Activated CD8-positive, alpha-beta memory T cell treated with anti-CD3 and anti-CD28 coated beads, Interleukin-2, amount 50 U/mL, for 4 hours (primary cell): ENCODE data around the gene PDE4B.
A peak's percentile ranks its signal among the peaks of the same experiment; 100 is the strongest.

Experiments used
- DNase-seq: peaks from one replicate; pipeline ENCODE4 v3.0.0-alpha.2; 2020

Gene PDE4B

GRCh38 chr1:66143651-66144050 lies 351.0 kb downstream of the PDE4B start:
- DNase-seq: no peak

- DNase-seq: no peak
These were observed 354.6 kb downstream of the PDE4B start for GRCh38 chr1:66147226-66147835.

DNA sequence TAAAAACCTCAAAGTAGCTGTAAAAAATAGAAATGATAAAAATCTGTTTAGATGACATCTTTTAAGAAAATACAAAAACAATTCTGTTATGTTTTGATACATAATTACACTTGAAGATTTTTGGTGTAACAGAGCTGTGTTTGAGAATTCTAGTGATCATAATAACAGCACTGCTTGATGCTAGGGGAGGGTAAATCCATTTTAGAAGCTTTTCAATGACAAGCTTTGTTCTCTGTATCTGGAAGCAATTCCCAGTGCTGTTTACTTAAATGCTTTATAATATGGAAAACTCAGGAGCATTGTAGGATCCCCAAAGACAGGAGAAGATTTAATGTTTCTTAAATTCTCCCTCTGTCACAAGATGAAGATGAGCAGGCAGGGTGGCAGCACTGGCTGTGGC lies 359.3 kb downstream of the PDE4B start:
- DNase-seq: no peak

DNA sequence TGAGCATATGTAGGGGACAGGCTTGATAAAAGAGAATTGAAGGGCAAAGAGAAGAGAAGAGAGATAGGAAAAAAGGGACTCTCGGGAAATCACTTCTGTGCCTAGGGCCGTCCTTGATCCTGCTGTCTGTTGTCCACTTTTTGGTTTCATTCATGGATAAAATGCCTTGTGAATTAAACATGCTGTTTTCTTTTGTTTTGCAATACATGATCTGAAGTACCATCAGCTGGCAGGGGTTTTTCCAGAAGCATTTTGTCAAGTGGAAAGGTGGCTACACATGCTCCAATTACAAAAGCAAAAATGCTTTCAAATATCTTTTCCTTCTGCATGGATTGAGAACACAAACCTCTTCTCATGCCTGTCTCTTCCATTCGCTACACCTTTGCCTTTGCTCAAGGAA lies 361.7 kb downstream of the PDE4B start:
- no peak for DNase-seq

DNA sequence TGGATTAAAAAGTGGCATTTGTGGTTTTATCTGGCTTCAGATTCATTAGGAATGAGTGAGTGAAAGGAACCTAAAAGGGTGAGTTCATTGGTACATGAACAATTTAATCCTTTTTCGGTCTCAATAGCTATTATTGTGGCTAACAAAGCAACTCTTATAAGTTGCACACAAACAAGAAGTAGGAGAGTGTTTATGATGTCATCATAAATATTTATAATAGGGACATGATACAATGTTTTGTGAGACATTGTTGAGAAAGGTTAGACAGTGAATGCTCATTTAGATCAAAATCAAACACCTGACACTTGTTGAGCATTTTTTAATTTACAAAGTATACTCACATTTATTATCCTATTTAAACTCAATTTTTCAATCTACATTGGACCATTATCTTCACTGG lies 363.4 kb downstream of the PDE4B start:
- no peak for DNase-seq

- no peak for DNase-seq
These were observed 367.1 kb downstream of the PDE4B start for GRCh38 chr1:66159800-66160199.

DNA sequence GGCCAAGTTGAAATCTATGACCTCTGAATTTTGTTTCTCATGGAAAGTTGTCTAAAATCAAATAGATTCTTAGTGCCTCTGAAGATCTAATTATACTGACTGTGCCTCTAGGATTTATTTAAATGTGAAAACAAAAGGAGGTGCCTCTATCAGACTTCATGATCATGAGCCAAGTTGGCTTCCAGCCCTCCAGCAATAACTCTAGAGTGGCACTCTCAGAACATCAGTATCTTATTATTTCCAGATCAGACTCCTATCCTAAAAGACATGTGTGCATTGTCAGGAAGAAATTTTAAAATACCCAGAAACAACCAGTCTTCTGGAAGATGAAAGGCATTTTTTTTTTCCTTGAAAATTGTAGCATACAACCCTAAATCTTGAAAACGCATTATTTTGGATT lies 368.0 kb downstream of the PDE4B start:
- no peak for DNase-seq

DNA sequence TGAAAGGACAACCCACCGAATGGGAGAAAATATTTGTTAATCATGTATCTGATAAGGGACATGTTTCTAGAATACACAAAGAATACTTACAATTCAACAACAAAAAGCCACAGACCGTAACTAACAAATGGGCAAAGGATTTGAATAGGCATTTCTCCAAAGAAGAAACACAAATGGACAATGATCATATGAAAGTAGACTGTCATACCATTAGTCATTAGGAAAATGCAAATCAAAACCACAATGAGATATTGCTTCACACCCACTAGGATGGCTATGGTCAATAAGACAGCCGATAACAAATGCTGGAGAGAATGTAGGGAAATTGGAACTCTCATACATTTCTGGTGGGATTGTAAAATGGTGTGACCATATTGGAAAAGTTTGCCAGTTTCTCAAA lies 374.1 kb downstream of the PDE4B start:
- no peak for DNase-seq

- DNase-seq: no peak
These were observed 374.6 kb downstream of the PDE4B start for GRCh38 chr1:66167267-66167666.

GRCh38 chr1:66168467-66168887 lies 375.8 kb downstream of the PDE4B start:
- DNase-seq: no peak

- no peak for DNase-seq
These were observed 376.4 kb downstream of the PDE4B start for GRCh38 chr1:66168948-66169671.

DNA sequence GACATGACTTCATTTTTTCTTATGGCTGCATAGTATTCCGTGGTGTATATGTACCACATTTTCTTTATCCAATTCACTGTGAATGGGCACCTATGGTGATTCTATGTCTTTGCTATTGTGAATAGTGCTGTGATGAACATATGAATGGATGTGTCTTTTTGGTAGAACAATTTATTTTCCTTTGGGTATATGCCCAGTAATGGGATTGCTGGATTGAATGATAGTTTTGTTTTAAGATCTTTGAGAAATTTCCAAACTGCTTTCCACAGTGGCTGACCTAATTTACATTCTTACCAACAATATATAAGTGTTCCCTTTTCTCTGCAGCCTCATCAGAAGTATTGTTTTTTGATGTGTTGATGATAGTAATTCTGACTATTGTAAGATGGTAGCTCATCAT lies 379.6 kb downstream of the PDE4B start:
- DNase-seq: no peak

- DNase-seq: no peak
These were observed 382.4 kb downstream of the PDE4B start for GRCh38 chr1:66175098-66175497.

- DNase-seq: no peak
These were observed 382.9 kb downstream of the PDE4B start for GRCh38 chr1:66175581-66175980.

GRCh38 chr1:66176012-66176715 lies 383.5 kb downstream of the PDE4B start:
- DNase-seq: no peak

GRCh38 chr1:66176832-66177231 lies 384.1 kb downstream of the PDE4B start:
- DNase-seq: no peak

- no peak for DNase-seq
These were observed 384.8 kb downstream of the PDE4B start for GRCh38 chr1:66177510-66177909.

DNA sequence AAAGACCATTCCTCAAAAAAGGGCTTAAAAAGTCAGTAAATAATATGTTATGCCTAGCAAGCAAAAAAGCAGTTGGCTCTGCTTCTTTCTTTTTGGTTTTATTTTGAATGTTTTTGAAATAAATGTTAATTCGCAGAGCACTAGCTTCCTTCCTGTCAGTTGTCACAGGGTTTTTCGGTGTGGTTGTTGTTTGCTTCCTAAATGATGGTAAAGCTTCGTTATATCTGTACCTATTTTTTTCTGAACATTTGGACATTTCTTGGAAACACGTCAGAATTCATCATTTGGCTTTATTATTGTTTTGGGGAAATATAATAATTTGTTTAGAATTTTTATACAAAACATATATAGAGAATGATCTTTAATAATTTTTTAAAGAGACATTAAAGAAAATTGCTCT lies 389.3 kb downstream of the PDE4B start:
- no peak for DNase-seq

- DNase-seq: peak; percentile 20
These were observed 390.0 kb downstream of the PDE4B start for GRCh38 chr1:66182551-66183178.

DNA sequence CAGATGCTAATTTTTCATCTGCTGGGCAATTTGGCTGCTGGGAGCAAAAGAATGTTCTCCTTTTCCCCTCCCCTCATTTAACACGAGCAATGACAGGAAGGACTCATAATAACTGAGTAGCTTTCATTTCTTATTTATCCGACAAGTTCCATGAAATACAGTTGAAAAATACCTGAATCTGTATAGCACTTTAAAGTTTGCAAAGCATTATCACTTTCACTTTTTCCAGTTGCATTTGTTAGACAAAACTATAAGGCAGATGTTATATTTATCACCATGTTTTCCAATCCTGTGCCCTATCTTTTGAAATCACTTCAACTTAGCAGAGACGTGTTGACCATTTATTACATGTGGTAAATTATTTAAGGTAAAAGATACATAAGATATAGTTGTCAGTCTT lies 390.7 kb downstream of the PDE4B start:
- no peak for DNase-seq

GRCh38 chr1:66197120-66197519 lies 404.4 kb downstream of the PDE4B start:
- no peak for DNase-seq

GRCh38 chr1:66197785-66198184 lies 405.1 kb downstream of the PDE4B start:
- DNase-seq: no peak

GRCh38 chr1:66206563-66207144 lies 414.0 kb downstream of the PDE4B start:
- DNase-seq: no peak
